GM18498 (cell line): ENCODE data around the gene FARS2.

Experiments used
- ATAC-seq: cut with Tn5 transposase; IDR thresholded peaks from one replicate; pipeline ENCODE4 v1.9.1; 2021; ENCODE audit warnings: mild to moderate bottlenecking, moderate library complexity; ENCODE audit not compliant: unreplicated experiment

FARS2 gene

GRCh38 chr6:5365436-5366195 is 104.3 kb downstream of the FARS2 start:
- no peak for ATAC-seq

- no peak for ATAC-seq
Observed at GRCh38 chr6:5366941-5367340, 105.6 kb downstream of the FARS2 start.

- ATAC-seq = no peak
Observed at GRCh38 chr6:5367510-5367909, 106.2 kb downstream of the FARS2 start.

GRCh38 chr6:5373430-5373829 is 112.1 kb downstream of the FARS2 start:
- no peak for ATAC-seq

GRCh38 chr6:5378331-5378730 is 117.0 kb downstream of the FARS2 start:
- no peak for ATAC-seq

GRCh38 chr6:5379647-5380242 is 118.4 kb downstream of the FARS2 start:
- ATAC-seq = no peak

- no peak for ATAC-seq
Observed at GRCh38 chr6:5383856-5384255, 122.5 kb downstream of the FARS2 start.

GRCh38 chr6:5384276-5384675 is 123.0 kb downstream of the FARS2 start:
- no peak for ATAC-seq

- ATAC-seq = no peak
Observed at GRCh38 chr6:5388326-5388725, 127.0 kb downstream of the FARS2 start.

- ATAC-seq = no peak
Observed at GRCh38 chr6:5389086-5389745, 127.9 kb downstream of the FARS2 start.

- ATAC-seq = no peak
Observed at GRCh38 chr6:5390177-5390576, 128.9 kb downstream of the FARS2 start.

- ATAC-seq = no peak
Observed at GRCh38 chr6:5394280-5394679, 133.0 kb downstream of the FARS2 start.

GRCh38 chr6:5395719-5396118 is 134.4 kb downstream of the FARS2 start:
- ATAC-seq = no peak

GRCh38 chr6:5398530-5398929 is 137.2 kb downstream of the FARS2 start:
- ATAC-seq = no peak

- no peak for ATAC-seq
Observed at GRCh38 chr6:5399391-5399790, 138.1 kb downstream of the FARS2 start.

- ATAC-seq = no peak
Observed at GRCh38 chr6:5401845-5402738, 140.8 kb downstream of the FARS2 start.

GRCh38 chr6:5403076-5403475 is 141.8 kb downstream of the FARS2 start:
- no peak for ATAC-seq

GRCh38 chr6:5403609-5404008 is 142.3 kb downstream of the FARS2 start:
- ATAC-seq = no peak

- ATAC-seq = no peak
Observed at GRCh38 chr6:5405976-5406375, 144.7 kb downstream of the FARS2 start.

GRCh38 chr6:5411414-5411813 is 150.1 kb downstream of the FARS2 start:
- no peak for ATAC-seq

GRCh38 chr6:5412017-5412416 is 150.7 kb downstream of the FARS2 start:
- no peak for ATAC-seq
